ENCODE data around the gene BPIFB2. TPM values are rescaled to one million over a fixed set of nuclear protein-coding genes. Genes with fewer than 3 reads are reported as not detected.

Gene BPIFB2
- total RNA-seq, 1 experiment from 2014 or later: not detected

DNA sequence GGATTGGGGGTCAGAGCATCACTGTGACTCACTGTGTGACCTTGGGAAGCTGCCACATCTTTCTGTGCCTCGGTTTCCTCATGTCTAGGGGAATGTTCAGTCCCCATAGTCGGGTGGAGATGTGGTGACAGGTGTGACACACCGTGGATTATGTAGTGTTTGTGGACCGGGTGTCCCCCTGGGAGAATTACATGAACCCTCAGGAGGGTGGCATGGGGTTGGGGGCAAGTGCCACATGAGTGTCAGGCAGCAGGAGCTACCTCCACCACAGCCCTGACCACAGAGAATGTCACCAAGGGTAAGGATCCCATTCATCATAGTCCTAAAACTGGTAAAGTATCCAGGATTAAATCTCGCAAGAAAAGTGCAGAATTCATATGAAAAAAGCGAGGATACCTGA is 26.5 kb upstream of the BPIFB2 start:
- BruUV-seq (replicated peaks): no TSS peak
- intact Hi-C loops (cut with micrococcal nuclease; ENCODE audit: unreplicated experiment): no loop called here
- no peak for TF ChIP-seq CTCF (IDR thresholded peaks at IDR 0.05)
- TF ChIP-seq REST (IDR thresholded peaks at IDR 0.05; ENCODE audit: insufficient read depth in 1 of 2, low read depth in 2 of 2, low read length in 1 of 2): no peak
- no peak for TF ChIP-seq SIN3A (IDR thresholded peaks at IDR 0.05; ENCODE audit: borderline replicate concordance, insufficient read depth, low read depth, low read length)
- no peak for TF ChIP-seq POLR2AphosphoS5 (IDR thresholded peaks at IDR 0.05; ENCODE audit: low read depth, low read length)
- no peak for TF ChIP-seq TCF7L2 (IDR thresholded peaks at IDR 0.05; ENCODE audit: low read depth, low read length)
- in situ Hi-C loops (cut with HindIII; ENCODE audit: low pct_unique_long_range_greater_than_20kb, low sequenced_read_pairs): no loop called here
- ChIA-PET POLR2A (no interaction called here), CTCF (no interaction called here)
- no peak for DNase-seq (ENCODE audit: low read depth, low spot score)
- no peaks in the 10 kb centered on the region for H3K27me3 ChIP-seq (ENCODE audit: control insufficient read depth, insufficient read depth, low read length)
- ATAC-seq: no peak
- no peaks in the 10 kb centered on the region for H3K4me1 ChIP-seq (ENCODE audit: control insufficient read depth, insufficient read depth, low read length)
- no peaks in the 10 kb centered on the region for H3K36me3 ChIP-seq (ENCODE audit: control insufficient read depth, insufficient read depth, low read length)
- no peak overlapping the region for H3K4me3 ChIP-seq (ENCODE audit: low read depth in 2 of 2, low read length in 2 of 2)
- H3K27ac ChIP-seq (ENCODE audit: low read length): no peak overlapping the region
- H3K9me3 ChIP-seq (ENCODE audit: control insufficient read depth, insufficient read depth, low read depth, low read length): no peaks in the 10 kb centered on the region

DNA sequence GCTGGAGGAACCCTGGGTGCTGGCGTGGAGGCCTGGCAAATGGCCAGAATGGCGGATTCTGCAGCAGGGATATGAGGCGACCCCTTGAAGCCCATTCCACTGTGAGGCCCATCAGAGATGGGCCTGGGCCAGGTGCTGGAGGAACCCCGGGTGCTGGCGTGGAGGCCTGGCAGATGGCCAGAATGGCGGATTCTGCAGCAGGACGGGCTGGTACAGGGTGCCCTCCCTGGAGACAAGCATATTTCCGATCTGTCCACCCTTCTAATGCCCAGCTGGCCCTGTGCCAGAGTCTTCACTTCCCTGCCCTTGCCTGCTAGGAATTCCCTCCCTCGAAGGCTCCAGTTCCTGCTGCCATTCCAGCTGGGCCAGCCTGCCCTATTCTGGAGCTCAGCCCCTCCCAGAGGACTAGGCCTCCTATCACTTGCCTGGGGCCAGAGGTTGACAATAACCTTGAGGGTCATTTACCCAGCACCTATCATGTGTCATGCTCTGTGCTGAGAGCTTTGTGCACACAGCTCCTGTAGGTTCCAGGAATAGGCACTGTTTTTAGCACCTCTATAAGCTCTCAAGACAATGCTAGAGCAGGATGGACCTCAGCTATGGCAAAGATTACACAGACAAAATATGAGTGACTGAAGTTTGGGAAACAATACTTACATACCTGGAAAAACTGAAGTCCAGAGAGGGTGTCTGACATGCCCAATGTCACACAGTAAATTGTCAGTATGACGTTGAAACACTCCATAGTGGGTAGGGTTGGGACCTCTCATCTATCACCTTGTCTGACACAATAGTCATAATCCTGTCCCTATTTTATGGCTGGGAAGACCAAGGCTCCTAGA is 24.7 kb upstream of the BPIFB2 start:
- no peaks in the 10 kb centered on the region for H3K36me3 ChIP-seq (ENCODE audit: control insufficient read depth, insufficient read depth, low read length)
- ATAC-seq (no peak), DNase-seq (ENCODE audit: low read depth, low spot score) (no peak)
- H3K4me3 ChIP-seq (ENCODE audit: low read depth in 2 of 2, low read length in 2 of 2): no peak overlapping the region
- TF ChIP-seq TCF7L2 (IDR thresholded peaks at IDR 0.05; ENCODE audit: low read depth, low read length) (no peak), POLR2AphosphoS5 (IDR thresholded peaks at IDR 0.05; ENCODE audit: low read depth, low read length) (no peak), REST (IDR thresholded peaks at IDR 0.05; ENCODE audit: insufficient read depth in 1 of 2, low read depth in 2 of 2, low read length in 1 of 2) (no peak), SIN3A (IDR thresholded peaks at IDR 0.05; ENCODE audit: borderline replicate concordance, insufficient read depth, low read depth, low read length) (no peak), CTCF (IDR thresholded peaks at IDR 0.05) (no peak)
- H3K27ac ChIP-seq (ENCODE audit: low read length): no peak overlapping the region
- H3K4me1 ChIP-seq (ENCODE audit: control insufficient read depth, insufficient read depth, low read length): no peaks in the 10 kb centered on the region
- no peaks in the 10 kb centered on the region for H3K27me3 ChIP-seq (ENCODE audit: control insufficient read depth, insufficient read depth, low read length)
- BruUV-seq (replicated peaks): no TSS peak
- POLR2A ChIA-PET: no interaction called here
- no peaks in the 10 kb centered on the region for H3K9me3 ChIP-seq (ENCODE audit: control insufficient read depth, insufficient read depth, low read depth, low read length)
- intact Hi-C loops (cut with micrococcal nuclease; ENCODE audit: unreplicated experiment) (no loop called here), in situ Hi-C loops (cut with HindIII; ENCODE audit: low pct_unique_long_range_greater_than_20kb, low sequenced_read_pairs) (no loop called here)
- CTCF ChIA-PET: interaction anchor here (0.6 kb wide), 1 partner anchor 228 kb away, joined by 3 read pairs; no protein-coding TSS in a partner anchor

Measured in Panc1 (cell line).